DOHH2 (cell line): ENCODE measurements around the gene PREX1.

ENCODE experiments used
- CTCF ChIP-seq: fragments of 200-600 bp; sonication (generic); IDR thresholded peaks from one replicate; pipeline ENCODE4 v1.5.1; 2014; ENCODE audit warnings: antibody characterized with exemption, mild to moderate bottlenecking, low read depth, low read length; ENCODE audit not compliant: poor library complexity, severe bottlenecking
- EZH2phosphoT487 ChIP-seq: fragments of 200-600 bp; sonication (generic); IDR thresholded peaks from 2 replicates; pipeline ENCODE4 v1.6.1; 2017; ENCODE audit warnings: borderline replicate concordance, mild to moderate bottlenecking, antibody characterized with exemption, low read length, moderate library complexity, mixed read lengths

- TF ChIP-seq CTCF (no peak), EZH2phosphoT487 (no peak)
Observed at GRCh38 chr20:48855046-48855445, 27.2 kb upstream of the PREX1 start.
